Fibroblast of villous mesenchyme (primary cell): ENCODE data around the gene FGD6. TPM values are rescaled to one million over a fixed set of nuclear protein-coding genes. Genes with fewer than 3 reads are reported as not detected.

Experiments used
- DNase-seq: peaks from one replicate; pipeline ENCODE4 v3.0.0-alpha.2; 2010; ENCODE audit warnings: low read depth
- H3K4me3 ChIP-seq: 2 replicates; pipeline ENCODE4 v1.5.1; 2011; ENCODE audit warnings: low read depth, mild to moderate bottlenecking, low read length
- total RNA-seq: library from RNA; depleted of rRNA; stranded (reverse); fragments of >200 nt; gene quantifications from 2 replicates; pipeline ENCODE4 v1.2.3, GENCODE V29; 2012
- TF ChIP-seq, protein P1 (sequence below): IDR thresholded peaks from 2 replicates; pipeline ENCODE4 v1.5.1; 2012; ENCODE audit warnings: low read depth, mild to moderate bottlenecking, low read length; ENCODE audit not compliant: insufficient read depth

The FGD6 gene
- total RNA-seq, 1 donor = 18.1 TPM

DNA sequence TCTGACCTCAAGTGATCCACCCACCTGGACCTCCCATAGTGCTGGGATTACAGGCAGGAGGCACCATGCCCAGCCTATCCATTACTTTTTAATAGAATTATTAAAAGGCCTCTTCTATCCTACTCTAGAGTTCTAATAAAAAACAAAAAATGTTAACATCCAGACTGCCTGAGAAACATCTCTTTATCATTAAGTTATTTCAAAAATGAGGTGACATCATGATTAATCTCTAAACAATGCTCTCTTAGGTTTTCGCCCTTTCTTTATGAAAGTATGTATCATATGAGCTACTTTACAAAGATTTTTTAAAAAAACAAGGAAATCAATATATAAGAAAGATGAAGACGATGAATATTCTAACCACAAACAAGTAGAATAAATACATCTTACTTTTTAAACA lies 52.6 kb downstream of the FGD6 start:
- DNase-seq = peak; percentile 30
- no peak overlapping the region for H3K4me3 ChIP-seq
- TF ChIP-seq, protein P1, sequence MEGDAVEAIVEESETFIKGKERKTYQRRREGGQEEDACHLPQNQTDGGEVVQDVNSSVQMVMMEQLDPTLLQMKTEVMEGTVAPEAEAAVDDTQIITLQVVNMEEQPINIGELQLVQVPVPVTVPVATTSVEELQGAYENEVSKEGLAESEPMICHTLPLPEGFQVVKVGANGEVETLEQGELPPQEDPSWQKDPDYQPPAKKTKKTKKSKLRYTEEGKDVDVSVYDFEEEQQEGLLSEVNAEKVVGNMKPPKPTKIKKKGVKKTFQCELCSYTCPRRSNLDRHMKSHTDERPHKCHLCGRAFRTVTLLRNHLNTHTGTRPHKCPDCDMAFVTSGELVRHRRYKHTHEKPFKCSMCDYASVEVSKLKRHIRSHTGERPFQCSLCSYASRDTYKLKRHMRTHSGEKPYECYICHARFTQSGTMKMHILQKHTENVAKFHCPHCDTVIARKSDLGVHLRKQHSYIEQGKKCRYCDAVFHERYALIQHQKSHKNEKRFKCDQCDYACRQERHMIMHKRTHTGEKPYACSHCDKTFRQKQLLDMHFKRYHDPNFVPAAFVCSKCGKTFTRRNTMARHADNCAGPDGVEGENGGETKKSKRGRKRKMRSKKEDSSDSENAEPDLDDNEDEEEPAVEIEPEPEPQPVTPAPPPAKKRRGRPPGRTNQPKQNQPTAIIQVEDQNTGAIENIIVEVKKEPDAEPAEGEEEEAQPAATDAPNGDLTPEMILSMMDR = no peak

DNA sequence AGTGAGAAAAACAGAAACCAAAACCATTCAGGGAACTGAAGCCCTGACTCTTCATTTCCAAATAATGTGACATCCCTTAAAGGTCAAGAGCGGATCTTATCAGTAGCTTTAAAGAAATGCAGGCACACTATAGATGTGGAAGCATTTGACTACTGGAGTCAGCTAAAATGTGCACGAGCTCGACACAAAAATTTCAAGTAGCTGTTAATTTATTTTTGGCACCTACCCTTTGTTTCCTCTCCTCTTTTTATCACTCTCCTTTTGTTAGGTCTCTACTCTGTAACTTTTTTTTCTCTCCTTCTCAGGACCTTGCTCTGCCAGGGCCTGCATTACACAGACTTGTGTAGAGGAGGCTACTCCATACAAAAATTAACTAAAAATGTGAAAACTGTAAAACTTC lies 58.3 kb downstream of the FGD6 start:
- no peak overlapping the region for H3K4me3 ChIP-seq
- no peak for DNase-seq
- TF ChIP-seq, protein P1 = no peak

DNA sequence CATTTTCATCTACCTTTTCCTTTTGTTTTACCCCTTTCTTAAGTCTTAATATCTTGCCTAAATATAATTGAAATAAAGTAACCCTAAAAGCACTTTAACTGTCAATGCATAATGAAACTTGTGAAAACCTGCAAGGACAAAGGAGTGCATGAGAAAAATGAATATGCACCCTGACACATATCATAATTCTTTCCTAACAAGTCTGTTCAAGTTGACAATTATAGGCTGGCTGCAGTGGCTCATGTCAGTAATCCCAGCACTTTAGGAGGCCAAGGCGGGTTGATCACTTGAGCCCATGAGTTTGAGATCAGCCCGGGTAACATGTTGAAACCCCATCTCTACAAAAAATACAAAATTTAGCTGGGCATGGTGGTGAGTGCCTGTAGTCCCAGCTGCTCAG lies 65.4 kb downstream of the FGD6 start:
- DNase-seq = no peak
- no peak overlapping the region for H3K4me3 ChIP-seq
- TF ChIP-seq, protein P1 = no peak

DNA sequence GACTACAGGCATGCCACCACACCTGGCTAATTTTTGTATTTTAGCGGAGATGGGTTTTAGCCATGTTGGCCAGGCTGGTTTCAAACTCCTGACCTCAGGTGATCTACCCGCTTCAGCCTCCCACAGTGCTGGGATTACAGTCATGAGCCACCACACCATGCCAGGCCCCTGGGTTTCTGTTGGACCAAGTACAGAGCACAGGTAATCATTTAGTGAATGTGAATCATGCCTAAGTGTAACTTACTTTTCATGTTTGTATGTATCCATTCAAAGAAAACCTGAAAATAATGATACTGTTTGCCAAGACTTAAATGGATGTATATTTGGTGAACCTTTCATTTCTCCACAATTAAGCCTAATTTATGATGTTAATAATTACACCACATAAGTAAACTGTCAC lies 65.9 kb downstream of the FGD6 start:
- DNase-seq = no peak
- TF ChIP-seq, protein P1 = no peak
- H3K4me3 ChIP-seq = no peak overlapping the region

DNA sequence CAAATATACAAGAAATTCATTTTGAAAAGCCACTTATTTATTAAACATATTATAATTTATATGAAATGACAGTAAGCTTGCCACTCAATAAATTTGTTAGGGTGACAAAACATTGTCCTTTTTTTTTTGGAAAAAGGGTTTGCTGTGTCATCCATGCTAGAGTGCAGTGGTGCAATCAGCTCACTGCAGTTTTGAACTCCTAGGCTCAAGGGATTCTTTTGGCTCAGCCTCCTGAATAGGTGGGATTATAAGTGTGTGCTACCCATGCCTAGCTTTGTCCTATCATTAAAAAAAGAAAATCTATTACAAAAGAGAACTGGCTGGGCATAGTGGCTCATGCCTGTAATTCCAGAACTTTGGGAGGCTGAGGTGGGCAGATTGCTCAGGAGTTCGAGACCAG lies 66.8 kb downstream of the FGD6 start:
- no peak overlapping the region for H3K4me3 ChIP-seq
- no peak for DNase-seq
- TF ChIP-seq, protein P1 = no peak

DNA sequence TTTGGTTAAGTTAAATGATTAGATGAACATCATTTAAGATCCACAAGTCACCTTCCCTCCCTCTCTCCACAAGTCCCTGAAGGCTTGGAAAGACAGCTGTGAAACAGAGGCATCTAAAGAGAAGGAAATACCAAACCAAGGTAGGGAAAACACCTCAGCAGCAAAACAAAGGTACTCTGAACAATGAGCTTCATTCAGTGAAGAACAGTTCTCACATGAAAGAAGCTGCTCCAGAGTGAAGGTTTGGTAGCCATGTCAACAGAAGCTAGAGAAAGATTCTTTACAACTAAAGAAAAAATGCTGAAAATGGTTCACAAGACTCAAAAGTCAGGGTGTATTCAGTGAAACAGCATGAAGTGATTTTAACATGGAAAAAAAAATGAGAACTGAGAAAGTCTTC lies 69.4 kb downstream of the FGD6 start:
- DNase-seq = no peak
- TF ChIP-seq, protein P1 = no peak
- no peak overlapping the region for H3K4me3 ChIP-seq

DNA sequence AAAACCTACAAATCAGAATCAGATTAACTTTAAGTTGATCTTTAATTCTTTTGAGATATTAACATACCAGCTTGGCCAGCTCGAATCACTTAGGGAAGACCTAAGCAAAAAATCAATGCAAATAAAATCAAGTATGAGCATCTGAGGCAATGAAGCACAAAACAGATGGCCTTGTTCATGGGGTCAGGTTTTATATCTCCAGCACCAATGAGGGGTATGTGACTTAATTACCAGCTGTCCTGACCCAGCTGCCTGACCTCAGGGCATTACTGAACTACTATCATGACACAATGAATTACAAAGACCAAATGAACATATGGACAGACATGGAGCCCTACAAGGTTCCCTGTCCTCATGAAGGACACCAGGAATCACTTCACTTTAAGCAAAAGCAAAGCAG lies 70.5 kb downstream of the FGD6 start:
- TF ChIP-seq, protein P1 = no peak
- no peak overlapping the region for H3K4me3 ChIP-seq
- DNase-seq = no peak
